Stomach (tissue), 9 donors: ENCODE data around the gene TLR9. TPM values are rescaled to one million over a fixed set of nuclear protein-coding genes. Genes with fewer than 3 reads are reported as not detected.

ENCODE experiments used
- DNase-seq, 2 donors: peaks; one replicate each; pipeline versions ENCODE4 v3.0.0 to v3.0.0-alpha.2; 2013 to 2019
- H3K27ac ChIP-seq, 5 donors: fragments of 200-600 bp in 4 of 5; sonication (generic) in 4 of 5; one replicate each; pipeline ENCODE4 v1.5.1; 2013 to 2019; ENCODE audit warnings: mild to moderate bottlenecking in 1 of 5, moderate library complexity in 1 of 5
- H3K27me3 ChIP-seq, 3 donors: fragments of 200-600 bp; sonication (generic); one replicate each; pipeline ENCODE4 v1.5.1; 2017 to 2019; ENCODE audit warnings: mixed run types in 1 of 3
- H3K36me3 ChIP-seq, 4 donors: fragments of 200-600 bp; sonication (generic); 1 replicate in 3 of 4; 2 replicates in 1 of 4; pipeline ENCODE4 v1.5.1; 2016 to 2019
- H3K4me1 ChIP-seq, 4 donors: fragments of 200-600 bp; sonication (generic); one replicate each; pipeline ENCODE4 v1.5.1; 2016 to 2019
- H3K4me3 ChIP-seq, 4 donors: fragments of 200-600 bp; sonication (generic) in 3 of 4; one replicate each; pipeline ENCODE4 v1.5.1; 2016 to 2019; ENCODE audit warnings: mild to moderate bottlenecking in 1 of 4
- H3K9me3 ChIP-seq, 4 donors: fragments of 200-600 bp; sonication (generic); one replicate each; pipeline ENCODE4 v1.5.1; 2016 to 2019
- EP300 ChIP-seq: sonication (generic); formaldehyde crosslinking; IDR thresholded peaks from one replicate; pipeline ENCODE4 v1.6.1; 2017; ENCODE audit warnings: antibody characterized with exemption
- POLR2A ChIP-seq, 4 donors: fragments of 450-650 bp; IDR thresholded peaks; one replicate each; pipeline ENCODE4 v1.6.1; 2016; ENCODE audit warnings: antibody characterized with exemption in 4 of 4, control low read depth in 2 of 4, mild to moderate bottlenecking in 1 of 4, moderate library complexity in 1 of 4
- POLR2AphosphoS5 ChIP-seq, 3 donors: sonication (generic); formaldehyde crosslinking; IDR thresholded peaks; one replicate each; pipeline ENCODE4 v1.6.1; 2016; ENCODE audit warnings: antibody characterized with exemption in 3 of 3
- WGBS, 5 donors: extraction: QIAGEN DNeasy Blood & Tissue Kit in 3 of 5; methylation state at CpG; one replicate each; pipeline versions ENCODE4 v1.1.5 to v1.1.7; 2013 to 2018; 5-methylcytosine and 5-hydroxymethylcytosine counted together
- intact Hi-C: fragments of 100-400 bp; cut with DNase I; formaldehyde crosslinking; loops from one replicate; pipeline ENCODE4 v1.15.1; 2023; ENCODE audit warnings: low total_unique reads
- polyA plus RNA-seq, 3 donors: library from polyadenylated mRNA; stranded (reverse); fragments of 200-250 nt; gene quantifications; one replicate each; pipeline ENCODE4 v1.2.3, GENCODE V29; 2013
- total RNA-seq, 5 donors: library from RNA; depleted of rRNA; stranded (reverse); fragments of >200 nt; gene quantifications; one replicate each; pipeline versions ENCODE4 v1.1.0 to v1.2.3, GENCODE V29; 2014 to 2016
- TF ChIP-seq, protein P1 (sequence below), 7 experiments: fragments of 450-650 bp in 4 of 7; fragments of 200-600 bp in 3 of 7; sonication (generic) in 3 of 7; IDR thresholded peaks; one replicate each; pipeline ENCODE4 v1.5.1; 2016 to 2019; ENCODE audit warnings: antibody characterized with exemption in 7 of 7, control low read depth in 2 of 7, mild to moderate bottlenecking in 1 of 7
- donor health status: healthy with polysubstance abuse.
- donor health status: Bipolar disorder and iron deficiency.
- donor health status: healthy.

The TLR9 gene
- total and polyA plus RNA-seq, 8 donors = 0.18 TPM; not detected in 7

DNA sequence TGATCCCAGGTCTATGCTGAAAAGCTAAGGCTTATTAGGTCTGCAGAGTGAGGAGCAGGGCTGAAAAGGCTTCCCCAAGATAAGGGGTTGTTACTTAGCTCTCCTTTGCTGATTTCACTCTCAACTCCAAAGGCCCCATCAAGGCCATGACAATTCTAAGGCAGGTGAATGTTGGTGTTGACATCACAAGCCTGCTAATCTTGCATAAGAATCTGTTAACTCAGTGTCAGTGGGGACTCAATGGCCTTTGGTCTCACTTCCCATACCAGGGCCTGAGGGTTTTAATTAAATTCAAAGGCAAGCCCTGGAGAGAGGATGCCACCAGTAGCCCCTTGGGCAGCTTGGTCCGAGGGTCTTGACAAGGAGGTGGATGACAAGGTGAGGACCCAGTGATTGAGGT, 36.9 kb downstream of the TLR9 start:
- Histone ChIP-seq H3K9me3 (no peaks in the 10 kb centered on the region), H3K4me3 (no peak overlapping the region), H3K4me1 (peaks cover 22 to 35% (median 30%) of the 10 kb centered on the region in 4 donors), H3K27ac (peak overlapping the region; percentile 14 to 80 (median 71)), H3K27me3 (no peaks in the 10 kb centered on the region), H3K36me3 (no peaks in the 10 kb centered on the region)
- 55 to 64% (median 59%) methylated on average over 1 of the region's 1 CpG for WGBS, 5 donors
- intact Hi-C loops = no loop called here
- TF ChIP-seq POLR2AphosphoS5 (IDR thresholded peaks at IDR 0.05) = no peak
- no peak for TF ChIP-seq POLR2A (IDR thresholded peaks at IDR 0.05)
- TF ChIP-seq EP300 = no peak
- TF ChIP-seq, protein P1, sequence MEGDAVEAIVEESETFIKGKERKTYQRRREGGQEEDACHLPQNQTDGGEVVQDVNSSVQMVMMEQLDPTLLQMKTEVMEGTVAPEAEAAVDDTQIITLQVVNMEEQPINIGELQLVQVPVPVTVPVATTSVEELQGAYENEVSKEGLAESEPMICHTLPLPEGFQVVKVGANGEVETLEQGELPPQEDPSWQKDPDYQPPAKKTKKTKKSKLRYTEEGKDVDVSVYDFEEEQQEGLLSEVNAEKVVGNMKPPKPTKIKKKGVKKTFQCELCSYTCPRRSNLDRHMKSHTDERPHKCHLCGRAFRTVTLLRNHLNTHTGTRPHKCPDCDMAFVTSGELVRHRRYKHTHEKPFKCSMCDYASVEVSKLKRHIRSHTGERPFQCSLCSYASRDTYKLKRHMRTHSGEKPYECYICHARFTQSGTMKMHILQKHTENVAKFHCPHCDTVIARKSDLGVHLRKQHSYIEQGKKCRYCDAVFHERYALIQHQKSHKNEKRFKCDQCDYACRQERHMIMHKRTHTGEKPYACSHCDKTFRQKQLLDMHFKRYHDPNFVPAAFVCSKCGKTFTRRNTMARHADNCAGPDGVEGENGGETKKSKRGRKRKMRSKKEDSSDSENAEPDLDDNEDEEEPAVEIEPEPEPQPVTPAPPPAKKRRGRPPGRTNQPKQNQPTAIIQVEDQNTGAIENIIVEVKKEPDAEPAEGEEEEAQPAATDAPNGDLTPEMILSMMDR (IDR thresholded peaks at IDR 0.05) = no peak
- DNase-seq = no peak

DNA sequence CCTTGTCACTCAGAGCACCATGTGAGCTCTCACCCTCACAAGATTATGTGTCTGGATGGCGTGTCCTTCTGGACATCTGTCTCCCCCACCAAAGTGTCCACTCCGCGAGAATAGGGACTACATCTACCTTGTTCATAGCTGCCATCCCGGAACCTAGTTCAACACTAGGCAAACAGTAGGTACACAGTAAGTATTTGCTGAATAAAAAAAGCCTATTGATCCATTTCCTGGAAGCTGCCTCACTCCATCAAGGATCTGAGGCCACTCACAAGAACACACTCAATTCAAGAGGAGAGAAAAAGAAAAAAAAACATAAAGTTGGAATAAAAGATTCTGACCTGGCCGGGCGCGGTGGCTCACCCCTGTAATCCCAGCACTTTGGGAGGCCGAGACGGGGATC, 38.7 kb downstream of the TLR9 start:
- Histone ChIP-seq H3K4me1 (peaks cover 21 to 34% (median 27%) of the 10 kb centered on the region in 4 donors), H3K36me3 (no peaks in the 10 kb centered on the region), H3K27ac (no peak overlapping the region), H3K4me3 (no peak overlapping the region), H3K9me3 (no peaks in the 10 kb centered on the region), H3K27me3 (no peaks in the 10 kb centered on the region)
- intact Hi-C loops = no loop called here
- WGBS, 5 donors = 92 to 98% (median 96%) methylated on average over 9 of the region's 9 CpGs
- no peak for DNase-seq
- TF ChIP-seq POLR2A (IDR thresholded peaks at IDR 0.05) (no peak), POLR2AphosphoS5 (IDR thresholded peaks at IDR 0.05) (no peak), EP300 (no peak)
- TF ChIP-seq, protein P1 (IDR thresholded peaks at IDR 0.05) = no peak

DNA sequence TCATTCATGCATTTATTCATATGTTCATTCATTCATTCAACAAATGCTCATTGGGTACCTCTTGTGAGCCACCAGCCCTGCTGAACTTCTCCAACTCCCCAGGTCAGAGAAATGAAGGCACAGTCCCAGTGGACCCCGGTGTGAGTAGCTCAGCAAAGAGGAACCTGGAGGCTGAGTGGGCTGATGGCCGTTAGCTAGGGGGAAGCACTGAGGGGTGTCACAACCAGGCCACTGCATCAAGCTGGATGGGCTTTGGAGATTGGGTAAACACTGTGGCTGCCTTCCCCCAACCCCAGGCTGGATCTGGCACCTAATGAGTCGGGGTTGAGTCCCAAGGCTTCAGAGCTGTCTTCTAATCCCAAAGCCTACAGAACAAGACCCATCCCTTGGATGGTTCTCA, 39.6 kb downstream of the TLR9 start:
- no peaks in the 10 kb centered on the region for H3K9me3 ChIP-seq
- 77 to 95% (median 85%) methylated on average over 3 of the region's 3 CpGs for WGBS, 5 donors
- DNase-seq = no peak
- H3K27ac ChIP-seq = no peak overlapping the region
- H3K4me1 ChIP-seq = peaks cover 17 to 25% (median 21%) of the 10 kb centered on the region in 4 donors
- H3K36me3 ChIP-seq = no peaks in the 10 kb centered on the region
- TF ChIP-seq EP300 = no peak
- no peak for TF ChIP-seq POLR2AphosphoS5 (IDR thresholded peaks at IDR 0.05)
- TF ChIP-seq, protein P1 (IDR thresholded peaks at IDR 0.05) = no peak
- TF ChIP-seq POLR2A (IDR thresholded peaks at IDR 0.05) = no peak
- H3K4me3 ChIP-seq = no peak overlapping the region
- intact Hi-C loops = no loop called here
- H3K27me3 ChIP-seq = no peaks in the 10 kb centered on the region

DNA sequence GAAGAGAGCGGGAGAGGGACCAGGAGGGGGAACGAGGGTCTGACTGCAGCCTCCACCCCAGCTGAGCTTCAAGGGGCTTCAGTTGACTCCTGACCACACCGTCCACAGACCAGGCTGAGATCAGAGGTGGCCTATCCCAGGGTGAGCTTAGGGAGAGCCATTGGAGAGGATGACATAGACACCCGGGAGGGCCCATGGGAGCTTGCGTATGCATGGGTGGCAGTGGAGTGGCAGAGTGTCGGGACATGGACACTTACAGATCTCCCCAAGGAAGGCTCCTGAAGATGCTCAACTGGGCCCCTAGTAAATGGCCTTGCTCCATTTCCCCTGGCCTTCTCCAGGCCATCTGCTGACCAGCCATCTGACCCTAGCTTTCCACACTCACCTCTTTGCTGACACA, 40.1 kb downstream of the TLR9 start:
- no peak overlapping the region for H3K4me3 ChIP-seq
- TF ChIP-seq POLR2A (IDR thresholded peaks at IDR 0.05) (no peak), EP300 (no peak), POLR2AphosphoS5 (IDR thresholded peaks at IDR 0.05) (no peak)
- TF ChIP-seq, protein P1 (IDR thresholded peaks at IDR 0.05) = no peak
- H3K27ac ChIP-seq = no peak overlapping the region
- intact Hi-C loops = no loop called here
- WGBS, 5 donors = 88 to 98% (median 95%) methylated on average over 6 of the region's 6 CpGs
- H3K36me3 ChIP-seq = no peaks in the 10 kb centered on the region
- peaks cover 12 to 20% (median 16%) of the 10 kb centered on the region in 4 donors for H3K4me1 ChIP-seq
- no peak for DNase-seq
- H3K27me3 ChIP-seq = no peaks in the 10 kb centered on the region
- no peaks in the 10 kb centered on the region for H3K9me3 ChIP-seq
